Measurements from ENCODE around the gene ARGFX.
"Not testable (repeated sequence)": the region's sequence is repeated elsewhere in the genome, so short reads cannot be mapped to it uniquely, and the experiment has no call there.

ARGFX gene

GRCh38 chr3:121584418-121584817 is 16.7 kb downstream of the ARGFX start:
- H3K27me3 Mint-ChIP-seq, result peaks cover 13% of the 10 kb centered on the region
- no peak overlapping the region for H3K27ac Mint-ChIP-seq
- no peaks in the 10 kb centered on the region for H3K4me1 Mint-ChIP-seq
- no peaks in the 10 kb centered on the region for H3K36me3 Mint-ChIP-seq
- H3K4me3 Mint-ChIP-seq, result no peak overlapping the region
- H3K9me3 Mint-ChIP-seq, result no peaks in the 10 kb centered on the region

GRCh38 chr3:121592856-121593702 is 25.3 kb downstream of the ARGFX start, which contains the start of gene FBXO40:
Gene FBXO40 (plus strand): TSS chr3:121593379. CDS start chr3:121620576, 27,197 bp downstream.
- no peaks in the 10 kb centered on the region for H3K27me3 Mint-ChIP-seq
- no peak within 1 kb of the TSS for H3K4me3 Mint-ChIP-seq
- H3K9me3 Mint-ChIP-seq, result no peaks in the 10 kb centered on the region
- no peaks in the 10 kb centered on the region for H3K4me1 Mint-ChIP-seq
- no peak within 1 kb of the TSS for H3K27ac Mint-ChIP-seq
- H3K36me3 Mint-ChIP-seq, result no peaks in the 10 kb centered on the region

GRCh38 chr3:121593806-121594205 is 26.1 kb downstream of the ARGFX start:
- H3K4me1 Mint-ChIP-seq, H3K27ac Mint-ChIP-seq, H3K36me3 Mint-ChIP-seq, H3K4me3 Mint-ChIP-seq, H3K27me3 Mint-ChIP-seq, H3K9me3 Mint-ChIP-seq: not testable (repeated sequence)

- Mint-ChIP-seq H3K36me3 (no peaks in the 10 kb centered on the region), H3K9me3 (no peaks in the 10 kb centered on the region), H3K4me1 (no peaks in the 10 kb centered on the region), H3K4me3 (no peak overlapping the region), H3K27me3 (no peaks in the 10 kb centered on the region), H3K27ac (no peak overlapping the region)
These were observed 27.1 kb downstream of the ARGFX start for GRCh38 chr3:121594850-121595249.

- H3K4me3 Mint-ChIP-seq, result no peak overlapping the region
- H3K9me3 Mint-ChIP-seq, result no peaks in the 10 kb centered on the region
- no peaks in the 10 kb centered on the region for H3K4me1 Mint-ChIP-seq
- H3K36me3 Mint-ChIP-seq, result no peaks in the 10 kb centered on the region
- H3K27me3 Mint-ChIP-seq, result no peaks in the 10 kb centered on the region
- no peak overlapping the region for H3K27ac Mint-ChIP-seq
These were observed 28.1 kb downstream of the ARGFX start for GRCh38 chr3:121595765-121596406.

GRCh38 chr3:121598564-121598963 is 30.8 kb downstream of the ARGFX start:
- Mint-ChIP-seq H3K27me3 (no peaks in the 10 kb centered on the region), H3K4me1 (no peaks in the 10 kb centered on the region), H3K9me3 (no peaks in the 10 kb centered on the region), H3K36me3 (no peaks in the 10 kb centered on the region), H3K27ac (no peak overlapping the region), H3K4me3 (no peak overlapping the region)

GRCh38 chr3:121599900-121600299 is 32.2 kb downstream of the ARGFX start:
- not testable (repeated sequence) for H3K4me3 Mint-ChIP-seq, H3K27ac Mint-ChIP-seq

GRCh38 chr3:121601212-121601812 is 33.6 kb downstream of the ARGFX start:
- H3K36me3 Mint-ChIP-seq, result no peaks in the 10 kb centered on the region
- no peak overlapping the region for H3K27ac Mint-ChIP-seq

More at GRCh38 chr3:121599900-121600299, 32.2 kb downstream of the ARGFX start:
- H3K27me3 Mint-ChIP-seq, H3K9me3 Mint-ChIP-seq, H3K36me3 Mint-ChIP-seq, H3K4me1 Mint-ChIP-seq: not testable (repeated sequence)

GRCh38 chr3:121604759-121605158 is 37.0 kb downstream of the ARGFX start:
- H3K27me3 Mint-ChIP-seq, result no peaks in the 10 kb centered on the region
- no peaks in the 10 kb centered on the region for H3K9me3 Mint-ChIP-seq
- H3K27ac Mint-ChIP-seq, result no peak overlapping the region
- H3K36me3 Mint-ChIP-seq, result no peaks in the 10 kb centered on the region
- H3K4me1 Mint-ChIP-seq, result no peaks in the 10 kb centered on the region
- no peak overlapping the region for H3K4me3 Mint-ChIP-seq

More at GRCh38 chr3:121601212-121601812, 33.6 kb downstream of the ARGFX start:
- no peaks in the 10 kb centered on the region for H3K4me1 Mint-ChIP-seq
- H3K9me3 Mint-ChIP-seq, result no peaks in the 10 kb centered on the region
- H3K27me3 Mint-ChIP-seq, result no peaks in the 10 kb centered on the region
- no peak overlapping the region for H3K4me3 Mint-ChIP-seq

- Mint-ChIP-seq H3K27me3 (no peaks in the 10 kb centered on the region), H3K4me1 (no peaks in the 10 kb centered on the region), H3K9me3 (no peaks in the 10 kb centered on the region), H3K36me3 (no peaks in the 10 kb centered on the region), H3K27ac (no peak overlapping the region), H3K4me3 (no peak overlapping the region)
These were observed 38.4 kb downstream of the ARGFX start for GRCh38 chr3:121606106-121606505.
